OCI-M1 (cell line): ENCODE results near the gene BMPER.
"Not testable (repeated sequence)": the region's sequence is repeated elsewhere in the genome, so short reads cannot be mapped to it uniquely, and the experiment has no call there.

Source experiments
- DNase-seq: peaks from one replicate; lab custom pipeline; 2025; lab: John Stamatoyannopoulos, UW

The BMPER gene

DNA sequence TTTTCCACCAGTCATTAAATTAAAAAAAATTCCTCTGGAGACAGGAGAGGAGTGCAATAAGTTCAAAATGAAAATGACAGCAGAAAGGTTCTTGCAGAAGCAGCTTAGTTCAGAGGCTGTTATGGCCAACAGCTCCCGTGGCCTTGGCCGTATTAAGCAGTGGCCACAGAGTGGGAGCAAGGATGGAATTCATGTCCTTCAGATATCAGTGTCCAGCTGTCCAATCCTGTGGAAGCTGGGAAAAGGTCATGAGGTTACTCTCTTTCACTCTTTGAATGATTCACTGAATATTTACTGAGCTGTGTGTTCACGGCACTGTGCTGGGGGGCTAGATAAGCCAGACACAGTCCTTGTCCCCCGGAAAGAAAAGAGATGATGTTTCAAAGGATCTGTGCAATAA is 231.8 kb downstream of the BMPER start:
- no peak for DNase-seq

DNA sequence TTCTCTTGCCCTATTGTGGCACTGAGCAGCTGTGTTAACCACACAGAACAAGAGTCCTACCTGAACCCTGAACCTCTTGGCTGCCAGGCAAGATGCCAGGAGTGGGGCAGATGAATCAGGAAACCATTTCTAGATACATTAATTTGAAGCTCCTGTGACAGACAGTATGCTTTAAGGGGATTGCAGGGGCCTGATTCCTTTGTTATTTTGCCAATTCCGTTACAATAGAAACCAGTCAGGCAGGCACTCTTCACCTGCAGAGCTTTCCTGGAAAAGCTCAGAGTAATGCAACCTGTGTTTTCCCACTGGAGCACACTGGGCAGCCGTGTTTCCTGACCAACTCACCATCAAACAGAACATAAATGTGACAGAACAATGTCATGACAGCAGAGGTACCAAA is 233.1 kb downstream of the BMPER start:
- no peak for DNase-seq

DNA sequence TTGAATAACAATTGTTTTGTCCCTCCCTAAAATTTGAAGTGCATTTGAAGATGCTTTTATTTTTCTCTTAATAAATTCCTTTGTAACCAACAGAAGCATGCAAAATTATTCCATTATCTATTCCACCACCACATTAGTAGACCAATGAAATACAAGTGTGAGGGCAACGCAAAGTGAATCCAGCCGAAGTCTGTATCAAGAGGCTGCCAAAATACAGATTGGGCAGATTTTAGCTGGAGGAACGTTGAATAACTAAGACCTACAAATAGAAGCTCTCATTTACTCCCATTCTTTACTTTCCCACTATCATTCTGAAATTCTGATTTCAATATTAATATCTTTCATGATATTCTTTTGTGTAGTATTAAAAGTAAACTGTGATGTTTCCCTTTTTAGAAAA is 233.7 kb downstream of the BMPER start:
- no peak for DNase-seq

DNA sequence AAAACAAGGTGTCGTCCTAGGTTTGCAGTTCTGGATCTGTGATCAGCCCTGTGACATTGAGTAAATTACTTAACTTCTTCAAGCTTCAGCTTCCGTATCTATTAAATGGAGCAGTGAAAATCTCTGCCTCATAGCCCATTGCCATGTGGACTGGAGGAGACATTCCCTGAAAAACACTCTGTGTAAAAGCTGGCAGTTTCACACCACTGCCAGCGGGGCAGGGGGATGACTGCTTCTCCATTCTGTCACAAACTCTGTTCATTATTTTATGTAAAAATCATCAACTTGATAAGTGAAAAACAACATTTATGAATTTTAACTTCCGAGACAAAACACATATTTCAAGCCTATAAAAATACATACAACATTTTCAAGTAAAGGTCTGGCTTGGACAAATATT is 234.7 kb downstream of the BMPER start:
- DNase-seq, result no peak

DNA sequence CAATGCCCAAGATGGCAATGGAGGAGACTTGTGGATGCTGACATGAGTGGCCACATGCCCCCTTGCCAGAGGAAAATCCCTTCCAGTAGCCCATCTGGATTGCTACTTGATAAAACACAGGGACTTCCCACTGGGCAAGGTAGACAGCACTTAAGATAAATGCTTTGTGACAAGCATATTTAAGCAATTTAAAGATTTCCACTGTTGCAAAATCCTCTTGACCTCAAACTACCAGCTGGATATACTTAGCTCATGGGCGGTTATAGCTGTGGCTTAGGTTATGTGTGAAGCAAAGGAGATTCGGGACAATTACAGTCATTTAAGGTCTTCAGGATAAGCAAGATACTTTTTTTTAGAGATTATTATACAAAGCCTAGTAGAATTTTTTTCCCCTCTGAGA is 238.1 kb downstream of the BMPER start:
- no peak for DNase-seq

DNA sequence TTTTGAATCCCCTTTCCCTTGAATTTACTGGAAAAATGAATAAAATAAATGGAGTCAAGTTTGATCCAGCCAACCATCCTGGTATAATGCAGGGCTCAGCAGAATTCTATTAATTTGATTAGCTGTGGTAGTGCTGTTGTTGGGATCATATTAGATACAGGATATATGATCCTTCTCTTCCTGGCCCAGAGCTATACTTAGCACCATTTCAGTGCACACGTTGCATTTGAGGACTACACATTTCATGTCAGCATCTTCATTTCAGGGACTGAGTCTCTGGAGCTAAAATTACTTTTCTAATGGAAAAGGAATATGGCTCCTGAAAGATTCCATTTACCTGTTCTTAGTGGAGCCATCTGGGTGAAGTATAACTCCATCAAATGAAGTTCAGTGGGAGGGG is 240.3 kb downstream of the BMPER start:
- no peak for DNase-seq

DNA sequence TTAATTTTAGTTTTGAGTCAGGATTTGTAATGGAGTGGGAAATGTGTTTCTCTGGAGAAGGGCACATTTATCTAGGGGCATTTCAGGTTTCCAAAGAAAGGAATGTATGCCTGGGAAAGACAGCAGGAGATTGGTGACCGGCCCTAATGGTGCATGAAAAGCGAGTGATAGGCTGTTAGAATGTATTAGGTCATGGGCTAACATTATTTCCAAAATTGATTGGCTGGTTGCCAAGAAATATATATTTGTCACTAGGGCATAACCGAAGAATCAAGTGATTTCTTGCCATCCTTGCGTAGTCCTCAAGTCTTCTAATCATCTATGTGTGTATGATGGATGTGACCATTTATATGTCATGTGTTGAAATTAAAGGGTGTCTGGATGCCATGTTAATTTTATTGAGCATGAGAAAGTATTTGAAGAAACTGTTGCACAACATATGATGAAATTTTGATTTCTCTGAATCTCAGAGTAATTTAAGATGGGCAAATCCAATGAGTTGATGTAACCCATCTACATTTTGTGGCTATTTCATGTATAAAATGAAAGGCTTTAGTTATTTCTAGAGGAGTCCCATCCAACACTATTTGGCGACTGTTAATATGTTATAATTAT is 248.4 kb downstream of the BMPER start:
- DNase-seq, result no peak

DNA sequence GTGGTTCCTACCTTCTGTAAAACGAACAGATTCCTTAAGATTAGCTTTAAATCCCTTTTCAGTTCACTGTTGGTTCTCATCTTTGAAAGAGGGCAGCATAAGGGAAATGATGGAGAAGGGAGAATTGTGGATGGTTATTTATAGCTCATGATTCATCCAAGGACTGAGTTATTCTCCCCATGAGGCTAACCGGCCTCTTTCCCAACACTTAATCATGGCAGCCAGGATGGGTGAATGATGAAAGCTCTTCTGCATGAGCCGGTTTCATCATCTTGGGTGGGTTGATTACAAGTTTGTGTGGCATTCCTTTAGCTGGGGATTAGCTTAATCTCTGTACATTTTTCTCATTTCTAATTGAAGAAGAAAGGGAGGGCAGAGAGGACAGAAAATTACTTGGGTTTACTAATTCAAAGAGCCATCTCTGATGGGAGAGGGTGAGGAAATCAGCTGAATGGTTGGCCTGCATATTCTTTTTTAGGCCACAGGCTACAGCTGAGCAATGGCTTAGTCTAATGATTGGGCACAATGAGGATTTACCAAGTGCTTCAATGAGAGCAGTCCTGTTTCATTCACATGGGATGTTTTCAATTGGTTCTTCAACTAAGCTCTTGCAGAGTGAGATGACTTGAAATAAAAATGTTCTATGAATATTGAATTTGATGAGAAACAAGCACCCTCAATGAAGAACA is 250.0 kb downstream of the BMPER start:
- DNase-seq, result no peak

DNA sequence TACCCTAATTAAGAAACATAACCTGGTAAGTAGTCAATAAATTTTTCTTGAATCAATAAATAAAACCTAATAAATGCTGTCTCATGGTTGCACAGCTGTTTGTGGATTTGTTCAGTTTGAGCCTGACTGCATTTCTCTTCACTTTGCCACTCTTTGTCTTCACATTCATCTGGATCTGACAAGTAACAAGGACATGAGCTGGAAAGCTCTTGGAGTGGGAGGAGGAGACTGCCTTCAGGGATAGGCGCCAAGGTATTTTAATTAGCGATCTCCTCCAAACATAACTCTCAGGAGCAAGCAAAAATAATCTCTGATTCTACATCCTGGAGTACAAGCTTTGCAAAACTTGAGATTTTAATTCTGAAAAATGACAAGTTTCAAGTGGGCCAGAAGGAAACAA is 251.0 kb downstream of the BMPER start:
- DNase-seq, result no peak

DNA sequence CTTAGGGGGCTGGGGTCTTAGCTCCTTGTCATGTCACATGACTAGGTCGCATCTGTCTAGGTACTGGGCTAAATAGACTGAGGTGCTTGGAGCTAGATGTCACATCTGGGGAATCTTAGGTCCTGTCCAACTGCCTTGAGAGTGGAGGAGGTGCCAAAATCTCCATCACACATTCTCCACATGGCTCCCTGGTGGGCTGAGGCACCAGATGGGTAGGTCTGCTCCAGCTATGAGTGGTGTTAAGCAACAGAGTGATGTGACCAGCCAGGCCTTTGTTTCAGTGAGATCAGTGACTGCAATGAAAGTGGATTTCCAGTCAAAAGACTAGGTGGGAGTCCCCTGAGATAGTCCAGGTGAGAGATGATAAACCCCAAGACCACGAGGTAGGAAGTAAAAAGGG is 251.8 kb downstream of the BMPER start:
- DNase-seq, result no peak

DNA sequence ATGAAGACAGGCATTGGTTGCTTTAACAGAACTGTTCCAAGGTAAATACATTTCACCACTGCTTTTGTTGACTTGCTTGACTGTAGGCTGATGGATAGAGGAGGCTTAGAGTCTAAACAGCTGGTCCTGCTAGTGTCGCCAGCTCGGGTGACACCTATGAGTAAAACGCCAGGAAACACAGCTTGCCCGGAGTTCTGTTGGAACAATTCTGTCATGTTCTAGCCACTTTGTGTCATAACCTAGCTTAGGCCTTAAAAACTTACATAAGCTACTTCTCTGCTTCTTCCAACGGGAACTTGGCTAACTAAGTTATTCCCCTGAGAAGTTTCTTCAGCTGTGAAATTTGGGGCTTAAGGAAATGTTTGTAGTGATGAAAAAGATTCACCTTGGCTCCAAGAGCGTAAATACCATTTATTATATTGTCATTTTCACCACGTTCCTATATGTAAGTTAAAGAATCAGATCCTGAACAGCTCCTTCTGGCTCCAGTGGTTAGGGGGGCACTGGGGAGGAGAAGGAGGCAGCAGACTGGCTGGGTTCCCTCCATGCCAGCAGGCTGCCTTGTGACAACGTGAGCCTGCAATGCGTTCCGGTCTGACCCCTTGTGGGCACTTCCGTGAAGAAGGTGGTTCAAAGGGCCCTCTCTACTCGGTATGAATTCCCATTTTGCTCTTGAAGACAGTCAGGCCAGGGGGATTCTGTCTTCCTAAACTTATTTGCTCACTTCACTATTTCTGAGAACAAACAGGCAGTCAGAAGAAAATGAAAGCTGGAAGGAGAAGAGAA is 253.2 kb downstream of the BMPER start:
- DNase-seq, result peak; percentile 2

DNA sequence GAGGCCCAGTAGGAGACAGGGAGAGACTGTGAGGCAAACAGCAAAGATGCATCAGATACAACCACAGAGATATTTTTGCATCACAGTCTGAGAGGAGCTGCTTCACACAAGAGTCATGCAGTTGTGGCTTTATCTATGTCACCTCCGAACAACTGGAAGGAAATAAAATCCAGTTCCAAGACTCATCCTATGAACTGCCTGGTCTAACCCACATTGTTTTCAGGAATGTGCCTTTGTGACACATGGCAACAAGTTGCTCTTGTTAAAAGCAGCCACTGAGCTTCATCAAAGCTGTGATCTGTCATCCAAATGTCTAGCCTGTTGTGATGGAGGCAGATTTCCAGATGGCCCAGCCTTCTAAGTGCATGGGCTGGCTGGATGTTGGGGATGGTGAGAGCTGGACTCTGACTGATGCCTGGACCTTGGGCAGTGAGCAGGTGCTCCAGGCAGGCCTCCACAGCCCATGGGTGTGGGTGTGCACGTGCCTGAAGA is 255.0 kb downstream of the BMPER start:
- no peak for DNase-seq

DNA sequence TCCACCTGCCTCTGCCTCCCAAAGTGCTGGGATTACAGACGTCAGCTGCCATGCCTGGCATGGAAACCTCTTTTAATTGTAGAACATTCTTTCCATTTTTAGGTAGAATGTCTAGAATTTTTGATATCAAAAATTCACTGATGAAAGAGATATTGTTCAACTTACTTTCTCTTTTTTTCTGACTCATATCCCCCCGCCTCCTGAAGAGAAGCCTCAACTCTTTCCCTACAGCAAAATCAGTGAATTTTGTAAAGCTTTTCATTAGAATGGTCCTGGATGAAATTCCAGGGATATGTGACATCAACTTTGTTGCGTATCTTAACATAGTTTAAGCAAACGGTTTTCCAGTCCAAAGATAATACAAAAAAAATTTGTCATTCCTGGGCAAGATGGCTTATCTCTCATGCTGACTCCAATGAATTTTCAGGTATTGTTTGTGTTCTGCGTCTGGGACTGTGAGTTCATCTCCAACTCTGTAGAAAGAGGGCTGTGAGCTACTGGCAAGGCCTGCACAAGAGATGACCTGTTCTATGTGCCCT is 256.8 kb downstream of the BMPER start:
- DNase-seq, result no peak

DNA sequence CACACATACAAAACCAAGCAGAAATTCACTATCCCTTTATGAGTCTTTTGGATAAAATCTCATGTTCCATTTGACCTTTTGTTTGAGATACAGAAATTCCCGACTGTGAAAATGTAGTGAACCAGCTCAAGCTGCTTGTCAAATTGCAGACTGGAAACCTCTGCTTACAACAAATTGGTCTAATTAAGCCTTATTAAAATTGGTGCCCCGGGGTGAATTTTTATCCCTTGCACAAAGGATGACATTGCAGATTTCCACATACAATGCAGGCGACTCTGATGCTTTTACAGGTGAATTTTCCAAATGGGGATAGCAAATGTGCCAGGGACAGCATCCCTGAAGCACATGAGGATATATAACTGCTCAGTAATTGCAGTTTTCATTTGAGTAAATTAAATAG is 257.3 kb downstream of the BMPER start:
- DNase-seq, result no peak

DNA sequence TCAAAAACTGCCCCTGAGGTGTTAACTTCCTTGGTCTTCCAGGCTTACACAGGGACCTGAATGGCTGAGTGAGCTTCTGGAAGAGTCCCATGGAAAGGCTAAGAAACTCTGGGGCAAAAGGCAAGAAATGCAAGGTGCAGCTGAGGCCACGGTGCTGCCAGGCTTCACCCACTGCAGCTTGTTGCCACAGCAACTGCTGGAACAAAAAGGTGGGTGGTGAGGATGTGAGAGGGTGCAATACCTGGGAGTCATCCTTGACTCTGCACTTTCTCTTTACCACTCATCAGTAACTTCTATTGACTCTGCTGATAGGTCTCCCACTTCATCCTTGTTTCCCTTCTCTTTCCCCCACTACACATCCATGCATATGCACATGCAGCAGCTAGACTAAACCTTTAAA is 258.6 kb downstream of the BMPER start:
- no peak for DNase-seq

DNA sequence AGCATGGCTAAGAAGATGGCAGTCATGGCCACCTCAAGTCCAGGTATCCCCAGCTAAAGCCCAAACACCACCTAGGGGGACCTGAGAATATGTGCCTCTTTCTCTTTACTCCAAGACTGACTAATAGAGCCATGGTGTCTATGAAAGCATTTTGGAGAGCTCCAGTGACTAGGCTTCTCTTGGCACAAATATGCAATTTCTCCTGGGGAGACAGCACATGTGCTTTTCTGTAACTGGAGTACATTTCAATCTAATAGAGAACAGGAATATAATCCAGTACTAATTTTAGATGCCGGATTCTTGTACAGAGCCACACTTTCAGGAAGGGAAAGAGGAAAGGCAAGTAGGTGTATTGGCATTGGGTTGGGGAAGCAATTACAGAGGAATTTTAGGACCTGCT is 260.1 kb downstream of the BMPER start:
- DNase-seq, result no peak

DNA sequence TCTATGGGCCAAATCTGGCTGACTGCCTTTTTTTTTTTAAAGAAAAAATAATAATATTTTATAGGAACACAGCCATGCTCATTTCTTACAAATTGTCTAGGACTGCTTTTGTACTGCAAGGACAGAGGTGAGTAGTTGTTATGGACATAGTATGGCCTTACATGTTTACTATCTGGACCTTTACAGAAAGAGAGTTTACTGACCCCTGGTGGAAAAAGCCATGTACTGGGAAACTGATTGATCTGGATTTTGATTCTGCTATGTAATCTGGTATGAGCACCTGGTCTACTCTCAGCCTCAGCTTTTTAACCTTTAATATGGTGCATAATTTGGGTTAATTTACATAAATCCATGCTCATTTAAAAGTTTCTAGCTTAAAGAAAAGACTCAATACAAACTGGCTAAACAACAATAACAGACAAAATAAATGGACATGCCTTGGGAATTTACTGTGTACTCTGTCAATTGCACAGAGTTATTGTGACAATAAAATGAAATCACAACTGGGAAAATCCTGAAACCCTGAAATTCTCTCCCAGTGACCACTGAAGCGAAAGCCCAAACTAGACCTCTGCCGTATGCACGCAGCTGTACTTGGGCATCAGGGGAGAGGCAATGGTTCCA is 260.7 kb downstream of the BMPER start:
- peak; percentile 19 for DNase-seq

DNA sequence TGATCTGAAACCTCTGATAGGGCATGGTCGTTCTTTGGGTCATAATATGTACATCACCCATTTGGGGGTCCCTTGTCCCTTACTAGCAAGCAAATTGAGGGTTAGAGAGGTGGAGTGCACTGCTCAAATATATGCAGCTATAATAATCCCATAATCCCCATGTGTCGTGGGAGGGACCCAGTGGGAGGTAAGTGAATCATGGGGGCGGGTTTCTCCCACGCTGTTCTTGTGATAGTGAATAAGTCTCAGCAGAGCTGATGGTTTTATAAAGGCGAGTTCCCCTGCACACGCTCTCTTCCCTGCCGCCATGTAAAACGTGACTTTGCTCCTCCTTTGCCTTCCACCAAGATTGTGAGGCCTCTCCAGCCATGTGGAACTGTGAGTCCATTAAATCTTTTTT is 262.7 kb downstream of the BMPER start:
- no peak for DNase-seq

DNA sequence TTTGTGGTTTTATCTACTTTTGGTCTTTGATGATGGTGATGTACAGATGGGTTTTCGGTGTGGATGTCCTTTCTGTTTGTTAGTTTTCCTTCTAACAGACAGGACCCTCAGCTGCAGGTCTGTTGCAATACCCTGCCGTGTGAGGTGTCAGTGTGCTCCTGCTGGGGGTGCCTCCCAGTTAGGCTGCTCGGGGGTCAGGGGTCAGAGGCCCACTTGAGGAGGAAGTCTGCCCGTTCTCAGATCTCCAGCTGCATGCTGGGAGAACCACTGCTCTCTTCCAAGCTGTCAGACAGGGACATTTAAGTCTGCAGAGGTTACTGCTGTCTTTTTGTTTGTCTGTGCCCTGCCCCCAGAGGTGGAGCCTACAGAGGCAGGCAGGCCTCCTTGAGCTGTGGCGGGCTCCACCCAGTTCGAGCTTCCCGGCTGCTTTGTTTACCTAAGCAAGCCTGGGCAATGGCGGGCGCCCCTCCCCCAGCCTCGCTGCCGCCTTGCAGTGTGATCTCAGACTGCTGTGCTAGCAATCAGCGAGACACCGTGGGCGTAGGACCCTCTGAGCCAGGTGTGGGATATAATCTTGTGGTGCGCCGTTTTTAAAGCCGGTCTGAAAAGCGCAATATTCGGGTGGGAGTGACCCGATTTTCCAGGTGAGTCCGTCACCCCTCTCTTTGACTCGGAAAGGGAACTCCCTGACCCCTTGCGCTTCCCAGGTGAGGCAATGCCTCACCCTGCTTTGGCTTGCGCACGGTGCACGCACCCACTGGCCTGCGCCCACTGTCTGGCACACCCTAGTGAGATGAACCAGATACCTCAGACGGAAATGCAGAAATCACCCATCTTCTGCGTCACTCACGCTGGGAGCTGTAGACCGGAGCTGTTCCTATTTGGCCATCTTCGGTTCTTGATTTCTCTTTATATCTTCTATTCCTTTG is 269.6 kb downstream of the BMPER start:
- not testable (repeated sequence) for DNase-seq

DNA sequence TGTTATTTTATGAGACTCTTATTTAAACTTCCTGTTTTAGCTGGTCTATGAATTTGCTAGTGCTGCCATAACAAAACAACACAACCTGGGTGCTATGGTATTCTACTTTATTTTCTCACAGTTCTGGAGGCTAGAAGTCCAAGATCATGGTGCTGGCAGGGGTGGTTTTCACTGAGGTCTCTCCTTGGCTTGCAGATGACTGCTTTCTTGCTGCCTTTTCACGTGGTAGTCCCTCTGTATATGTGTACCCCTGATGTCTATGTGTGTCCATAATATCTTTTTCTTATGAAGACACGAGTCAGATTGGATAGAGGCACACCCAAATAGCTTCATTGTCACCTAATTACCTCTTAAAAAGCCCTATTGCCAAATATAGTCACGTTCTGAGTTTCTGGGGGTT is 270.5 kb downstream of the BMPER start:
- DNase-seq, result no peak

DNA sequence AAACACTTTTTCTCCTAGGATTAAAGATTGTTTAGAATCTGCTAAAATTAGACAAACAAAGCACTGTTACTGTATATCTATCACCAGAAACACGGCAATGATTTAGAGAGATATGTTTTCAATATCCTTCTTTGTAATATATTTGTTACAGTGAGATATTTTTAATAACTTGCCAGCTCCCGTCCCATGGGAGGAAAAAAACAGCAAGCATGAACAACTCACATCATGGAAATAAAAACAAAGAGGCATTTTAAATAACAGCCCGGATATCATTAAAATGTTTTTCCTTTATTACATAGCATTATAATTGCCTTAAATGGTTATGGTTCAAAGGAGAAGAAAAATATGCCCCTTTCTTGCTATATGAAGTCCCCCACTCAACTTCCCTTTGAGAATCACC is 272.1 kb downstream of the BMPER start:
- no peak for DNase-seq
